Activated B cell treated with CpG ODN at 0.5 μM for 24 hours (primary cell): ENCODE measurements around the gene C14orf132. TPM values are rescaled to one million over a fixed set of nuclear protein-coding genes. Genes with fewer than 3 reads are reported as not detected.
A peak's percentile ranks its signal among the peaks of the same experiment; 100 is the strongest.

Source experiments
- ATAC-seq: fragments of 200-7000 bp; cut with Tn5 transposase; one replicate; pipeline ENCODE4 v1.10.0; 2021; ENCODE audit warnings: low read depth, mild to moderate bottlenecking, moderate library complexity
- CTCF ChIA-PET: fragments of 350-600 bp; sonication (Branson Sonifier 250); formaldehyde crosslinking; loops from one replicate; lab custom pipeline; 2021; ENCODE audit warnings: antibody characterized with exemption; lab: Charles Lee
- POLR2A ChIA-PET: fragments of 350-600 bp; sonication (Branson Sonifier 250); formaldehyde crosslinking; loops from one replicate; lab custom pipeline; 2021; ENCODE audit warnings: antibody characterized with exemption; lab: Charles Lee
- DNase-seq: peaks from one replicate; pipeline ENCODE4 v3.0.0; 2022
- H3K27ac Mint-ChIP-seq: one replicate; pipeline ENCODE4 v1.8.0; 2020; ENCODE audit warnings: mixed read lengths
- H3K27me3 Mint-ChIP-seq: one replicate; pipeline ENCODE4 v1.8.0; 2021; ENCODE audit warnings: mixed read lengths
- H3K36me3 Mint-ChIP-seq: one replicate; pipeline ENCODE4 v1.8.0; 2021; ENCODE audit warnings: low read depth, mixed read lengths
- H3K4me1 Mint-ChIP-seq: one replicate; pipeline ENCODE4 v1.8.0; 2021; ENCODE audit warnings: mixed read lengths
- H3K4me3 Mint-ChIP-seq: one replicate; pipeline ENCODE4 v1.8.0; 2020; ENCODE audit warnings: mild to moderate bottlenecking, mixed read lengths
- H3K9me3 Mint-ChIP-seq: one replicate; pipeline ENCODE4 v1.8.0; 2020; ENCODE audit warnings: mixed read lengths
- intact Hi-C: fragments of 100-400 bp; cut with micrococcal nuclease; formaldehyde crosslinking; loops from one replicate; pipeline ENCODE4 v1.15.1; 2024
- total RNA-seq: library from RNA; stranded (reverse); gene quantifications from 2 replicates; pipeline ENCODE4 v1.2.3, GENCODE V29; 2022
- TF ChIP-seq, protein P1 (sequence below): fragments of 200-600 bp; IDR thresholded peaks from one replicate; pipeline ENCODE4 v1.8.0; 2022; ENCODE audit warnings: antibody characterized with exemption, mild to moderate bottlenecking

C14orf132 gene
- 0.05 and 0.16 TPM in 2 replicates for total RNA-seq

DNA sequence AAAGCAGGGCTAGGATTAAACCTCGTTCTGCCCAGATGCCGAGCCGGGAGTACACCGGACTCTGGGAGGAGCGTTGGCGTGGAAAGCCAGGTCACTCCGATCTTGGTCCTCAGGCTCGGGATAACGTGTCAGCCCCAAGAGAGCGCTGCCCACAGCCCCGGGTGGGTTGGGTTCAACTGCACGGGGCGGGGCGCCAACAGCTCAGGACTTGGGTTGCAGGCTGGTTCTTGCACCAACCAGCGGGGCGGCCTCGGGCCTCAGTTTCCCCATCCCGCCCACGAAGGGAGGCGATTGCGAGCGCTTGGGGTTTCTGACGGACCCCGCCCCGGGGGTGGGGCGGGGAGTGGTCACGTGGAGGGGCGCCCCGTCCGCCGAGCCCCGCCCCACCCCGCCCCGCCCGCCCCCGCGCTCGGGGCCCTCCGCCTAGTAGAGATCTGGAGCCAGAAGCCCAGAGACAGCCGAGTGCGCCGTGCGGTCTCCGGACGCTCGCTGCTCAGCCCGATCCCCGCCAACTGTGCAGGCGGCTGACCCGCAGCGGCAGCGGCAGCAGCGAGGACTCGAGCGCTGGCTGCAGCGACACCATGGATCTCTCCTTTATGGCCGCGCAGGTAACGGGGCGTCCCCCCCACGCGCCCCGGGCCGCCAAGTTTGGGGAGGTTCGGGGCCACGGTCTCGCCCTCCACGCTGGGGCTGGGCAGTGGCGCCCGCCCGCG is at the start of gene C14orf132:
Gene C14orf132 (plus strand): TSS at position 443 of the 713 bp plus-strand sequence. CDS start 139 bp downstream, at position 582.
- Mint-ChIP-seq H3K27ac (no peak within 1 kb of the TSS), H3K27me3 (peaks cover 52% of the 10 kb centered on the region), H3K36me3 (no peaks in the 10 kb centered on the region), H3K4me3 (peak within 1 kb of the TSS; percentile 79), H3K9me3 (no peaks in the 10 kb centered on the region), H3K4me1 (peaks cover 18% of the 10 kb centered on the region)
- ATAC-seq (peak; percentile 71), DNase-seq (peak; percentile 22)
- ChIA-PET POLR2A (no interaction called here), CTCF (no interaction called here)
- intact Hi-C loops: no loop called here
- TF ChIP-seq, protein P1, sequence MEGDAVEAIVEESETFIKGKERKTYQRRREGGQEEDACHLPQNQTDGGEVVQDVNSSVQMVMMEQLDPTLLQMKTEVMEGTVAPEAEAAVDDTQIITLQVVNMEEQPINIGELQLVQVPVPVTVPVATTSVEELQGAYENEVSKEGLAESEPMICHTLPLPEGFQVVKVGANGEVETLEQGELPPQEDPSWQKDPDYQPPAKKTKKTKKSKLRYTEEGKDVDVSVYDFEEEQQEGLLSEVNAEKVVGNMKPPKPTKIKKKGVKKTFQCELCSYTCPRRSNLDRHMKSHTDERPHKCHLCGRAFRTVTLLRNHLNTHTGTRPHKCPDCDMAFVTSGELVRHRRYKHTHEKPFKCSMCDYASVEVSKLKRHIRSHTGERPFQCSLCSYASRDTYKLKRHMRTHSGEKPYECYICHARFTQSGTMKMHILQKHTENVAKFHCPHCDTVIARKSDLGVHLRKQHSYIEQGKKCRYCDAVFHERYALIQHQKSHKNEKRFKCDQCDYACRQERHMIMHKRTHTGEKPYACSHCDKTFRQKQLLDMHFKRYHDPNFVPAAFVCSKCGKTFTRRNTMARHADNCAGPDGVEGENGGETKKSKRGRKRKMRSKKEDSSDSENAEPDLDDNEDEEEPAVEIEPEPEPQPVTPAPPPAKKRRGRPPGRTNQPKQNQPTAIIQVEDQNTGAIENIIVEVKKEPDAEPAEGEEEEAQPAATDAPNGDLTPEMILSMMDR: no peak

DNA sequence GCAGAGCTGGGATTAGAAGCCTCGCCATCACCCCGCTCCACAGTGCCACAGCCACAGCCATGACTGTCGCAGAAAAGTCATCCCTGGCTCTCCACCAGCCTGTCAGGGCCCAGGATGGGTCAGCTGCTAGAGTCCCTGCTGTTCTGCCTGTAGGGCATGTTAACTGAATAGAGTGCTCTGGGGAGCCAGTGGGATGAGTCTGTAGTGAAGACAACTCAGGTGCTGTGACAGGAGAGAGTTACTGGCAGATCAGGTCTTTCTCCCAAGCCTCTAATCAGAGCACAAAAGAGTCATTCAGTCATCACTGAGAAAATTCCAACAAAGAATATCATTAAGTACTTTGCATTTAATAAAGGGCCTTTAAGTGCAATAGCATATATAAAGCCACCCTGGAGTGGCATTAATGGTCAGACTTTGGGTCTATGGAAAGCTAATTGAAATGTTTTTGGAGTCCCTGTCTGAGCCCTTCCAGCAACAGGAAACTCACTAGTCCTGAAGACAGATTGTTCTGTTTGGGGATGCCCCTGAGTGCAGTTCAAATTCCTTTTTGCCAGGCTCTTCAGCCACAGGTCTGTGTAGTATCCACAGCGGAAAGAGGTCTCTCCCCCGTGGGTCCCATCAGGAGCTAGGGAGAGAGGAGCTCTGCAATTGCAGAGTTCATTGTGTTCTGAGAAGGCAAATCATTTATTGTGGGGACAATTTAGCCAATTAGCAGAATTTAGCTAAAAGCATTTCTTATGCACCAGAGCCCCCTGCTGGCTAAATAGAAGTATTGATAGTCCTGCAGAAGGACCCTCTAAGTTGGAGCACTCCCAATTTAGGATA is 45.2 kb upstream of the C14orf132 start:
- H3K27me3 Mint-ChIP-seq: peaks cover 24% of the 10 kb centered on the region
- POLR2A ChIA-PET: interaction anchor here (0.8 kb wide), 1 partner anchor 427 kb away, joined by 3 read pairs; no protein-coding TSS in a partner anchor

DNA sequence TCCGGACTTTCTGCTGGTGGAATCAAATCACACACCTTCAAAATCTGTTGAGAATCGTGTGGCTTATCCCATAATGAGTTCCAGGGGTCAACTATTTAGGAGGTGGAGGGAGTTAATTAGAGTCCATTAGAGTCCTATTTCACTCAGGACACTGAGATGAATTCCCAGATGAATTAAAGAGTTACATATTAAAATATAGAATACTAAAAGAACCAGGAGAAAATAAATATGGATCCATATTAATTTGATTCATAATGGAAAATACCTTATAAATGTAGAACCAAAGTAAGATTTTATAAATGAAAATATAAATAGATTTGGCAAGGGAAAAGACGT is 44.6 kb upstream of the C14orf132 start:
- Mint-ChIP-seq H3K4me3 (no peak overlapping the region), H3K36me3 (no peaks in the 10 kb centered on the region), H3K9me3 (peaks cover 16% of the 10 kb centered on the region), H3K27me3 (peaks cover 28% of the 10 kb centered on the region), H3K27ac (no peak overlapping the region), H3K4me1 (no peaks in the 10 kb centered on the region)
- TF ChIP-seq, protein P1: no peak
- DNase-seq (no peak), ATAC-seq (no peak)
- POLR2A ChIA-PET: interaction anchor here (0.8 kb wide), 1 partner anchor 428 kb away, joined by 3 read pairs; no protein-coding TSS in a partner anchor
- CTCF ChIA-PET: interaction anchor here (0.6 to 6.2 kb wide), 14 partner anchors 15 to 567 kb away, joined by 3 to 71 read pairs (median 4); no protein-coding TSS in a partner anchor
- intact Hi-C loops: loop anchor here (1.0 to 10.0 kb wide), 8 partner anchors 220 to 567 kb away; no protein-coding TSS in a partner anchor

More for the DNA sequence above, 45.2 kb upstream of the C14orf132 start:
- Mint-ChIP-seq H3K4me1 (no peaks in the 10 kb centered on the region), H3K4me3 (no peak overlapping the region), H3K27ac (no peak overlapping the region), H3K36me3 (no peaks in the 10 kb centered on the region), H3K9me3 (peaks cover 16% of the 10 kb centered on the region)
- intact Hi-C loops: loop anchor here (1.0 to 10.0 kb wide), 8 partner anchors 220 to 567 kb away; no protein-coding TSS in a partner anchor
- CTCF ChIA-PET: interaction anchor here (0.6 to 6.2 kb wide), 14 partner anchors 14 to 567 kb away, joined by 3 to 71 read pairs (median 4); no protein-coding TSS in a partner anchor
- DNase-seq (no peak), ATAC-seq (peak; percentile 37)
- TF ChIP-seq, protein P1: peak; percentile 83

DNA sequence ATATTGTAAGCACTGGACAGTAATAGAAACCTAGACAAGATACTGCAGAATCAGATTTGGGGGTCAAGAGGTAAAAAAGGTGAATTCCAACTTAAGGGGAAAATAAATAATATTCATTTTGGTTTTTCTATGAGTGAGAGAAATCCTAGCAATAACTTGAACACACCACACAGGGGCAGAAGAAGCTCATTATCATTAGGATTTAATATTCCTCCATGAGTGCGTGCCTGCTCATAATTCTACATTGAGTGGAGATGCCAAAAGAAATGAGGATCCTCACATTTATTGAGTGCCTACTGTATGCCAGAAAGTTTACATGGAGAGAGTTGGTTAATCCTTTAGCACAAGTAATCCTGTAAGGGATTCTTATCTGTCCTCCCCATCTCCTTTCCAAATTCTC is 40.5 kb upstream of the C14orf132 start:
- no peaks in the 10 kb centered on the region for H3K4me1 Mint-ChIP-seq
- no peaks in the 10 kb centered on the region for H3K36me3 Mint-ChIP-seq
- ChIA-PET CTCF (interaction anchor here (1.5 to 3.4 kb wide), 2 partner anchors 9 to 439 kb away, joined by 3 to 9 read pairs; no protein-coding TSS in a partner anchor), POLR2A (no interaction called here)
- TF ChIP-seq, protein P1: no peak
- no peak for DNase-seq
- peaks cover 5% of the 10 kb centered on the region for H3K9me3 Mint-ChIP-seq
- peaks cover 53% of the 10 kb centered on the region for H3K27me3 Mint-ChIP-seq
- intact Hi-C loops: loop anchor here (10.0 kb wide), 1 partner anchor 426 kb away; no protein-coding TSS in a partner anchor
- no peak overlapping the region for H3K4me3 Mint-ChIP-seq
- no peak overlapping the region for H3K27ac Mint-ChIP-seq
- ATAC-seq: no peak
